ENCODE data around the gene GAS2. TPM values are rescaled to one million over a fixed set of nuclear protein-coding genes. Genes with fewer than 3 reads are reported as not detected.
"Not testable (repeated sequence)": the region's sequence is repeated elsewhere in the genome, so short reads cannot be mapped to it uniquely, and the experiment has no call there.

The GAS2 gene
- total RNA-seq, 1 donor from 2014 or later, result 1.4 TPM

GRCh38 chr11:22640862-22641261 is 25.5 kb upstream of the GAS2 start:
- H3K4me1 Mint-ChIP-seq (ENCODE audit: unreplicated experiment), result no peaks in the 10 kb centered on the region
- no peak overlapping the region for H3K27ac Mint-ChIP-seq (ENCODE audit: unreplicated experiment)
- H3K36me3 Mint-ChIP-seq (ENCODE audit: low read depth, unreplicated experiment), result no peaks in the 10 kb centered on the region
- H3K27me3 Mint-ChIP-seq (ENCODE audit: unreplicated experiment), result no peaks in the 10 kb centered on the region
- H3K4me3 Mint-ChIP-seq (ENCODE audit: unreplicated experiment), result no peak overlapping the region
- TF ChIP-seq CTCF (IDR thresholded peaks at IDR 0.05; ENCODE audit: unreplicated experiment), result no peak
- DNase-seq (ENCODE audit: low spot score), result no peak
- H3K9me3 Mint-ChIP-seq (ENCODE audit: unreplicated experiment), result no peaks in the 10 kb centered on the region

GRCh38 chr11:22641559-22641958 is 24.9 kb upstream of the GAS2 start:
- Mint-ChIP-seq H3K4me3 (ENCODE audit: unreplicated experiment) (no peak overlapping the region), H3K36me3 (ENCODE audit: low read depth, unreplicated experiment) (no peaks in the 10 kb centered on the region), H3K27ac (ENCODE audit: unreplicated experiment) (no peak overlapping the region), H3K27me3 (ENCODE audit: unreplicated experiment) (no peaks in the 10 kb centered on the region), H3K9me3 (ENCODE audit: unreplicated experiment) (no peaks in the 10 kb centered on the region), H3K4me1 (ENCODE audit: unreplicated experiment) (no peaks in the 10 kb centered on the region)
- no peak for DNase-seq (ENCODE audit: low spot score)
- no peak for TF ChIP-seq CTCF (IDR thresholded peaks at IDR 0.05; ENCODE audit: unreplicated experiment)

- H3K36me3 Mint-ChIP-seq (ENCODE audit: low read depth, unreplicated experiment); DNase-seq (ENCODE audit: low spot score); H3K4me3 Mint-ChIP-seq (ENCODE audit: unreplicated experiment); H3K27ac Mint-ChIP-seq (ENCODE audit: unreplicated experiment); H3K27me3 Mint-ChIP-seq (ENCODE audit: unreplicated experiment); H3K9me3 Mint-ChIP-seq (ENCODE audit: unreplicated experiment): not testable (repeated sequence)
- peaks cover 13% of the 10 kb centered on the region for H3K4me1 Mint-ChIP-seq (ENCODE audit: unreplicated experiment)
Observed at GRCh38 chr11:22652346-22652745, 14.1 kb upstream of the GAS2 start.

- Mint-ChIP-seq H3K4me1 (ENCODE audit: unreplicated experiment) (peaks cover 18% of the 10 kb centered on the region), H3K27me3 (ENCODE audit: unreplicated experiment) (no peaks in the 10 kb centered on the region), H3K27ac (ENCODE audit: unreplicated experiment) (peak overlapping the region; percentile 10), H3K4me3 (ENCODE audit: unreplicated experiment) (no peak overlapping the region), H3K9me3 (ENCODE audit: unreplicated experiment) (no peaks in the 10 kb centered on the region), H3K36me3 (ENCODE audit: low read depth, unreplicated experiment) (no peaks in the 10 kb centered on the region)
- DNase-seq (ENCODE audit: low spot score), result no peak
- no peak for TF ChIP-seq CTCF (IDR thresholded peaks at IDR 0.05; ENCODE audit: unreplicated experiment)
Observed at GRCh38 chr11:22656130-22656529, 10.3 kb upstream of the GAS2 start.

- DNase-seq (ENCODE audit: low spot score), result no peak
- peaks cover 18% of the 10 kb centered on the region for H3K4me1 Mint-ChIP-seq (ENCODE audit: unreplicated experiment)
- peak overlapping the region; percentile 78 for H3K27ac Mint-ChIP-seq (ENCODE audit: unreplicated experiment)
- H3K36me3 Mint-ChIP-seq (ENCODE audit: low read depth, unreplicated experiment), result no peaks in the 10 kb centered on the region
- no peak for TF ChIP-seq CTCF (IDR thresholded peaks at IDR 0.05; ENCODE audit: unreplicated experiment)
- H3K27me3 Mint-ChIP-seq (ENCODE audit: unreplicated experiment), result no peaks in the 10 kb centered on the region
- H3K4me3 Mint-ChIP-seq (ENCODE audit: unreplicated experiment), result no peak overlapping the region
- H3K9me3 Mint-ChIP-seq (ENCODE audit: unreplicated experiment), result no peaks in the 10 kb centered on the region
Observed at GRCh38 chr11:22657101-22657694, 9.2 kb upstream of the GAS2 start.

All from endothelial cell (in vitro differentiated cells).